Measurements from ENCODE around the gene PCNX2.
"Not testable (repeated sequence)": the region's sequence is repeated elsewhere in the genome, so short reads cannot be mapped to it uniquely, and the experiment has no call there.

PCNX2 gene

GRCh38 chr1:233097546-233097945 lies 198.0 kb downstream of the PCNX2 start:
- no peak for DNase-seq

GRCh38 chr1:233094691-233095090 lies 200.8 kb downstream of the PCNX2 start:
- no peak for DNase-seq

- DNase-seq = no peak
Observed at GRCh38 chr1:233094269-233094668, 201.3 kb downstream of the PCNX2 start.

- DNase-seq = no peak
Observed at GRCh38 chr1:233090746-233091494, 204.6 kb downstream of the PCNX2 start.

GRCh38 chr1:233089251-233089650 lies 206.3 kb downstream of the PCNX2 start:
- DNase-seq = no peak

- no peak for DNase-seq
Observed at GRCh38 chr1:233088613-233089012, 206.9 kb downstream of the PCNX2 start.

- DNase-seq = no peak
Observed at GRCh38 chr1:233086961-233087881, 208.3 kb downstream of the PCNX2 start.

- no peak for DNase-seq
Observed at GRCh38 chr1:233085566-233085965, 210.0 kb downstream of the PCNX2 start.

- peak; percentile 16 for DNase-seq
Observed at GRCh38 chr1:233082778-233083550, 212.6 kb downstream of the PCNX2 start.

- no peak for DNase-seq
Observed at GRCh38 chr1:233081735-233082134, 213.8 kb downstream of the PCNX2 start.

- not testable (repeated sequence) for DNase-seq
Observed at GRCh38 chr1:233080827-233081226, 214.7 kb downstream of the PCNX2 start.

- no peak for DNase-seq
Observed at GRCh38 chr1:233080286-233080685, 215.2 kb downstream of the PCNX2 start.

- DNase-seq = no peak
Observed at GRCh38 chr1:233079574-233079973, 216.0 kb downstream of the PCNX2 start.

GRCh38 chr1:233078396-233078795 lies 217.1 kb downstream of the PCNX2 start:
- DNase-seq = no peak

- DNase-seq = no peak
Observed at GRCh38 chr1:233075915-233076295, 219.6 kb downstream of the PCNX2 start.

- DNase-seq = no peak
Observed at GRCh38 chr1:233066087-233066486, 229.4 kb downstream of the PCNX2 start.

- DNase-seq = no peak
Observed at GRCh38 chr1:233065685-233066084, 229.8 kb downstream of the PCNX2 start.

- DNase-seq = no peak
Observed at GRCh38 chr1:233064988-233065387, 230.5 kb downstream of the PCNX2 start.

- no peak for DNase-seq
Observed at GRCh38 chr1:233063462-233063861, 232.1 kb downstream of the PCNX2 start.

- DNase-seq = peak; percentile 14
Observed at GRCh38 chr1:233061265-233061664, 234.3 kb downstream of the PCNX2 start.

GRCh38 chr1:233060461-233060994 lies 235.0 kb downstream of the PCNX2 start:
- no peak for DNase-seq

GRCh38 chr1:233057836-233058235 lies 237.7 kb downstream of the PCNX2 start:
- DNase-seq = peak; percentile 50

Data from NCI-H510A (cell line).